ENCODE results near the gene DBR1.
"Not testable (repeated sequence)": the region's sequence is repeated elsewhere in the genome, so short reads cannot be mapped to it uniquely, and the experiment has no call there.

Gene DBR1

DNA sequence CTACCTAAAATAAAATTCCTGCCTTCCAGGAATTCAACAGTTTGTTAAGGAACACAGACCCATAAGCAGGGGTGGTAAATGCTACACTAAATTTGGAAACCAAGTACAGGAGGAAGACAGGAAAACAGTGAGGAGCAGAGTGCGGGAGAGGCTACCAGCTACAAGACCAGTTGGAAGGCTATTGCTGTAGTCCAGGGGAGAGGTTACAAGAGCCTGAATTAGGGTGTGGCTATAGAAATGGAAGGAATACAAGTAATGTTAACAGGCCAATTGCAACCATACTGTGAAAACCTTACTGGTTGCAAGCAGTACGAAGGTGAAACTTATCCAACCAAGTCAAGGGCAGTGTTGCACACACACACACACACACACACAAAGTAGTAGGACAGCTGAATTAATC lies 11.5 kb upstream of the DBR1 start:
- FAIRE-seq, result no peak

DNA sequence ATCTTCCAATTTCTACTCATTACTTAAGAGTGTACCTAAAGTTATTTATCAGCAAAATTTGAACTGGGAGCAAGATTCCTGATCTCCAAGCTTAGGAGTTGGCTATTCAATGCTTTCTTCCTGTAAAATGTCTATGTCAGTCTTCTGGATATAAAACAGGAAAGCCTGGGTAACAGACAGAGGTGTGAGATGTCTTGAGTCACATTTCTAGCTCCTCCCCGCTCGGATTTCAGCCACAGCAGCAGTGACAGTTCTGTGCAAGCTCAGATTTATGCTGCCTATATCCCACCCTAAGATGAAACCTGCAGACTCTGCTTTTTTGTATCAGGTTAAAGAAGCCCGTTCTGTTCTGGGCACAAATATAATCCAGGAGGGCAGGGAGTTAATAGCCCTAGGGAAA lies 10.3 kb upstream of the DBR1 start:
- FAIRE-seq, result no peak

DNA sequence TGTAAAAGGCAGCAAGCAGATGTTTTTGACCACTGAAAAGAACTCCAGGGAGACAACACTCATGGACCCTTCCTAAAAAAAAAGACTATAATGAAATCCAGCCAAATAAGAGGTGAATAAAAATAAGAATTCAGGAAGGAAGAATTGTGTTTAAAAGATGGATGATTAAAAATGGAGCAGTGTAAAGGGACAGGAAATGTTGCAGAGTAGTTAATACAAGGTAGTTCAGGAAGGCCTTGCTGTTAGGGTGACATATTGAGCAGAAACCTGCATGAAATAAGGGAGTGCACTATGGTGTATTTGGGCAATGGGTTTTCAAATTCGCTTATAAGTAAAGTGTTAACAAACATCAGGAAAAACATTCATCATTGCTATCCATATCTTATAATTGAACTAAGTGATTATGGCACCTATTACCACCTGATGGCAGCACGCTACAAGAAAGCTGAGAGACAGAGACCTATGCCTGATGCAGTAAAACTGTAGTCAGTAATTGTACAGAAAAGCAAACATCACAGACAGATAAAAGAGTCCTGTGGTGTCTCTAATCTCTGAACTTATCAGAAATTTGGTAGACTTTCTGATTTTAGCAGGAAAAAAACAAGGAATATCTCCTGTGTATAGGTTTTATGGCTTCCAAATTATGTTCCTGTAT lies 5.8 kb upstream of the DBR1 start:
- FAIRE-seq, result no peak

DNA sequence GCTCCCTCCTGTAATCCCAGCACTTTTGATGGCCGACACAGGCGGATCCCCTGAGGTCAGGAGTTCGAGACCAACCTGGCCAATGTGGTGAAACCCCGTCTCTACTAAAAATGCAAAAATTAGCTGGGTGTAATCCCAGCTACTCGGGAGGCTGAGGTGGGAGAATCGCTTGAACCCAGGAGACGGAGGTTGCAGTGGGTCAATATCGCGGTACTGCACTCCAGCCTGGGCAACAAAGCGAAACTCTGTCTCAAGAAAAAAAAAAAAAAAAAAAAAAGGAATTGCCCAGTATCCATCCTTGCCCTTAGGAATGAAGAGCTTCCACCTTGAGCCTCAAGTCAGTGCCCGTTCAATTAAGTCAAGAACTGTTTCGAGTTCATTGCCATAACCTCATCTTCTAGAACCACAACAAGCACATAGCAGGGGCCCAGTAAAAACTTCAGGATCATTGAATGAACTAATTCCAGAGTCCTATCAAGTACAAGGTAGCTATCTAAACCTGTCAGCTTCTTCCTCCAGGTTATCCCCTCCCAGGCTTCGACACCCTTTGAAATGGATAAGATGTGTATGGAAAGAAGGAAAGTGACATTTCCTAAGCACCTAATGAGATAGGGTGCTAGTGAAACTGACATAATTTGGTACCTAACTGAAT lies 826 bp downstream of the DBR1 start:
- FAIRE-seq, result no peak

DNA sequence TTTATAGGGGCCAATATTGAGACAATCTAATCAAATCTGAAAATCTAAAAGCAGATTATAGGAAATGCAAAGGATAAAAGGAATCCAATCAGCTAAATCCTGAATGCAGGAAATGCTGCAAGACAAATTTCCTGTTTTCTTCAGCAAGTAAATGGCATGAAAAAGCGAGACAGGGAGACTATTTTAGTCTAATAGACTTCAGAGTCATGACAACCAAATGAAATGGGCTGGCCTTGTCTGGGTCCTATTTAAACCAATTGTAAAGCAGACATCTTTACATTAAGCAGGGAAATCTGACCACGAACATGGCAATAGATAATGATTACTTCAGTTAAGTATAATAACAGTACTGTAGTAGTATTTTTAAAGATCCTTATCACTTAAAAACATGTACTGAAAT lies 2.1 kb downstream of the DBR1 start:
- FAIRE-seq, result no peak

DNA sequence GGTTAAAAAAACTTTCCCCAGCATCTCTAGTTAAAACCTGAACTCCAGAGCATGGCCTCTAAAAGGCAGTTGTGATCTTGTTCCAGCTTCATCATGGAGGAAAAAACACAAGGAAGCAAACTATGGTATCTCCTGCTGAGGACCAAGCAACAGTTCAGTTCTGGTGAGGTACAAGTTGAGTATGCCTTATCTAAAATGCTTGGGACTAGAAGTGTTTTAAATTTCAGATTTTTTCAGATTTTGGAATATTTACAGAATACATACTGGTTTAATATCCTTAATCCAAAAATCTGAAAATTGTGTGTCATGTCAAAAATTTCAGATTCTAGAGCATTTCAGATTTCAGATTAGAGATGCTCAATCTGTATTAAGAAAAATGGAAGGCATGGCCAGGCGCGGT lies 9.7 kb downstream of the DBR1 start:
- no peak for FAIRE-seq

DNA sequence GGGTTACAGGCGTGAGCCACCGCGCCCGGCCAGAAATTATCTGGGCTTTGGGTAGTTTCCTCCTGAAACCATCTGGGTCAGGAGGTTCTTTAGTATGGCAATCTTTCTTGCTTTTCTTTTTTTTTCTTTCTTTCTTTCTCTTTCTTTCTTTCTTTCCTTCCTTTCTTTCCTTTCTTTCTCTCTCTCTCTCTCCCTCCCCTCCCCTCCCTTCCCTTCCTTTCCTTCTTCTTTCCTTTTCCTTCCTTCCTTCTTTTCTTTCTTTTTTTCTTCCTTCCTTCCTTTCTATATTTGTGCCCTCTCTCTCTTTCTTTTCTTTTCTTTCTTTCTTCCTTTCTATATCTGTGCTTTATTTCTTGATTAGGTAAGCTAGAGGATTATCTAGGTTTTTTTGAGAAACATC lies 17.0 kb downstream of the DBR1 start:
- no peak for FAIRE-seq

DNA sequence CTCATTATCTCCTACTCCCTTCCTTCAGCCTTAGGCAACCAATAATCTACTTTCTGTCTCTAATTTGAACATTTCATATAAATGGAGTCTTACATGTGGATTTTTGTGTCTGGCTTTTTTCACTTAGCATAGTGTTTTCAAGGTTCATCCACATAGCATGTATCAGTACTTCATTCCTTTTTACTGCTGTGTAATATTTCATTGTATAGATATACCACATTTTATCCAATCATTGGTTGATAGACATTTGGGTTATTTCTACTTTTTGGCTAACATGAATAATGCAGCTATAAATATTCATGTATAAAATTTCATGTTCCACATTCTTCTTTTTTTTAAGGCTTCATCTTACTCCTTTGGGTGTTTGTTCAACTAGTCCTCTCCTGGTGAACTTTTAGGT lies 20.2 kb downstream of the DBR1 start:
- FAIRE-seq, result no peak

DNA sequence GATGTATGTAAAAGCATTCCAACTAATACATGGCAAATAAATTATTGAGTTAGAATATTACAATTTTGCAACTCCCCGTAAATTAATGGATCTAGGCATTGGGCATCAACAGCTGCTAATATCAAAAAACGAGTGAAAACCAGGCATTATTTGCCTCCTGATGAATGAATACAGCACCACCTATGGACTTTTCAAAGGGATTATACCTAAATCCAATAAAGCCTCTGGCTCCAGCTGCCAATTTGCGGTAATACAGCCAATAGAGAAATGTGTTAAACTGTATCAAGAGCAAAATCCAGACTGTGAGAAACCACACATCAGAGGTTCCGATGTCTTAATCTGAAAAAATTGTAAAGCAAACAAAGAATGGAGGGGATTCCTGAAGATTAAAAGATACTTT lies 26.2 kb downstream of the DBR1 start:
- FAIRE-seq, result no peak

DNA sequence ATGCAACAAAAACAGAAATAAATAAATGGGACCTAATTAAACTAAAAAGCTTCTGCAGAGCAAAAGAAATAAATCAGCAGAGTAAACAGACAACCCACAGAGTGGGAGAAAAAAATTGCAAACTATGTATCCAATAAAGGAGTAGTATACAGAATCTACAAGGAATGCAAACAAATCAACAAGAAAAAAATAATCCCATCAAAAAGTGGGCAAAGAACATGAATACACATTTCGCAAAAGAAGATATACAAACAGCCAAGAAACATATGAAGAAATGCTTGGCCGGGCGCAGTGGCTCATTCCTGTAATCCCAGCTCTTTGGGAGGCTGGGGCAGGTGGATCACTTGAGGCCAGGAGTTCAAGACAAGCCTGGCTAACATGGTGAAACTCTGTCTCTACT lies 32.5 kb downstream of the DBR1 start:
- FAIRE-seq, result not testable (repeated sequence)

DNA sequence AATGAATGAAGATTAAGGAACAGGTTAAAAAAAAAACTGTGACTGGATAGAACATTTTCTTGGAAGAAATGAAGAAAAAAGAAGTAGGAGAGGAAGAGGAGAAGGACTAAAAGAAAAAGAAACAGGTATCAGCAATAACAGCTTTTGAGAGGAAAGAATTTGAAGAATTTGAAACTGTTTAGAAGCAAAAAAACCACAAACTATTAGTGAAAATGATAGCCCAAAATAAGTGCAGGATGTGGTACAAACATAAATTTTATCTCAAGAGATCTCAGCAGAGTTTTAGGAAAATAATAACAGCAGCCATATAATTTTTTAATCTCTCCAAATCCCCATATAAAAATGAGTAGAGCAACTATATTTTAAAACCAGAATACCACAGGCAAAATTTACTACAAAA lies 33.8 kb downstream of the DBR1 start:
- no peak for FAIRE-seq

DNA sequence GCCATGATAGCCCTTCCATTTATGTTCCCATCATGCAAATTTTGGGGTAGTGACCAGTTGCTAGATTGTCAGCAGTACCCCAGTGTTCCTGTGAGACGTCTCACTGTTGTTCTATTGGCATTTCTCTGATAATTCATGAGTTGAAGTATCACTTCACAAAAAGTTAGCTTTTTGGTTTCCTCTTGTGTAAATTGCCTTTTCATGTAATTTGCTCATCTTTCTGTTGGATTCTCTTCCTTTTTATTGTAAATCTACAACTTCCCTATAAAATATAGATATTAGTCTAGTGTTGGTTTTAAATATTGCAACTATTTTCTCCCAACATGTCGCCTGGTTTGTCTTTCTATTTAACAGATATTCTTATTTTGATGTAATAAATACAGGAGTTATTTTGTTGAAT lies 35.0 kb downstream of the DBR1 start:
- no peak for FAIRE-seq

DNA sequence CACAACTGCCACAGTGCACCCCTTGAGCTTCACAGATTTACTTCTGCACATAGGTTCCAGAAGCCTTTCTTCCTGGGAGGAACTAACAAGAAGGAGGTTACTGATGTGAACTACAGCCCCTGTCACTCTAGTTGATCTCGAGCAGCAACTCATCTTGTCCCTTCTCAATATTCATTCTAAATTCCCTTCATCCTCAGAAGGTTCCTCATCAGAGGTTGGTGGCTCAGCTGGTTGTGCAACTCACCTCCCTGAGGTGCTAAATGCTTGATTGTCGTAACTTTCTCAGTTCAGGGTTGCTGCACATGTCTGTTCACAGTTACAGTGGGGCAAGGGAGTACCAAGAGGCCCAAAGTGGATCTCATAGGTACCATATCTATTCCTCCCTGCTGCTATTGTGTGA lies 36.9 kb downstream of the DBR1 start:
- no peak for FAIRE-seq

DNA sequence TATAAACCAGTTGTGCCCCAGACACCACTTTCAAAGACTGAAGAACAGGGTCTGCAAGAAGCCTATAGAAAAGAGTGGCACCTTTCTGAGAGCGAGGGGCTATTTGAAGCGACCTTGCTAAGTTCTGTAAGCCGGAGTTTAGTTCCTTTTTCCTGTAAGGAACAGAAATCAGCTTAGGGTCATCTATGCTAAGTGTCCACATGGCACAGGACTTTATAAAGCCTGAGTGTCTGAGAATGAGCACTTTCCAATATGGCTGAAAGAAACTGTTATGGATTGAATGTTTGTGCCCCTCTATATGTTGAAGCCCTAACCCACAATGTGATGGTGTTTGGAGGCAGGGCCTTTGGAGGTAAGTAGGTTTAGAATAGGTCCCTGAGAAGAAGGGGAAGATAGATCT lies 38.5 kb downstream of the DBR1 start:
- FAIRE-seq, result no peak

DNA sequence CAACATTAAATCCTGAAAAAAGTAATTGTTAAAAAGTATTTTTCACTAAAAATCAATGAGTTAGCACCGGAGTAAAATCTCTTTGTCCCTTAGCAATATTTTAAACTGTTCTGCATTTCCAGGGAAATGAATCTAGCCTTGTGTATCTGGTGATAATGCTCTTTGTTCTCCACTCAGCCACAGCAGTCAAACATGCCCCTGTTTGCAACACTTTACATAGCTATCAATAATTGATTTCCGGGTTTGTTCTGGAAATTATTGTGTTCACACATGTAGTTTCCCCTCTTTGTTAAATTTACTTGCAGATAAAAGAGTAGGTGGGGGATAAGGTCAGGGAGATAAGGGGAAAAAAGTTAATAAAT lies 38.9 kb downstream of the DBR1 start:
- no peak for FAIRE-seq

DNA sequence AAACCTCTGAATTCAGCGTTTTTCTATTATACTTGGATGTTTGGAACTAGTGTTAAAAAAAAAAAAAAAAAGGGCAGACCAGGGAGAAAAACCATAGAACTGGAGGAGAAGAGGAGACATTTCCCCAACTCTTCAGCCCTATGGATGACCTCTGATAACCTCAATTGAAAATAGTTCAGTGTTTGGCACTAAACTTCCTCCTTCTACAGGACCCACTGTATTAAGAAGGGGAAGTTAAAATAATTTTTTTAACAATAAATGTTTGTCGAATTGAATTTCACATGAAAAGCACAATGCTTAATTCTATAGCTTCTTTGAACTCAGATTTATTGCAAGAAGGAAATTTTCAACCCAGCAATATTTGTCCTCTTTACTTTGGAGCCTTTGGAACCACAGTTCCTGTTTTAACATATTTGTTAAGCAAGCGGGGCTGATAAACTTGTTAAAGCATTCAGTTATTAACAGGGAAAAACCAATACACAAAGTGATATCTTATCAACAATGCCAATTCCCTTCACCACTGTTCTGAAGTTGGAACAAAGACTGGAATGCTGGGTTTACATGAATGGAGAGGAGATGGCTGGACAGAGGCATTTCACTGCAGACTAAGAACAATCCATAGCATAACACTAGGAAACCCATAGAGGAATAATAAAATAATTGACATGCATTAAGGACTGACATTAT lies 39.4 kb downstream of the DBR1 start:
- FAIRE-seq, result no peak

DNA sequence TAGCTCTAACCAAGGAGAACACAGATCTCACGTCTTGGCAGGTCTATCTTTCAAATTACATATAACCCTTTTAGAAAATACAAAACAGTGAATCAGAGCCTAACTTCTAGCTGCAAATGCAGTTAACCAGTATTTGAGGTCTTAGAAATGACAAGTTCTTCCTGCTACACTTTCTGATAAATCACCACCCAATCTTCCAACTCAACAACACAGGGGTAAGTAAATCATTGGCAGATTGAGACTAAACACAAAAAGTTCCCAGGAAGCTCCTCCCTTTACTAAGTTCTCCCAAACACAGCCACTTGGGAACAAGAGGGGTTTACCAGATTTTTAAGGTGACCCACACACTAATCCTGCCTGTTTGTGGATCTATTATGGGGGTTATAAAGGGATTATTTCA lies 42.5 kb downstream of the DBR1 start, which contains the start of gene A4GNT:
TSS of gene A4GNT (minus strand) at position 152 of the 400 bp plus-strand sequence. CDS start 1,134 bp downstream, outside the sequence.
- no peak for FAIRE-seq

DNA sequence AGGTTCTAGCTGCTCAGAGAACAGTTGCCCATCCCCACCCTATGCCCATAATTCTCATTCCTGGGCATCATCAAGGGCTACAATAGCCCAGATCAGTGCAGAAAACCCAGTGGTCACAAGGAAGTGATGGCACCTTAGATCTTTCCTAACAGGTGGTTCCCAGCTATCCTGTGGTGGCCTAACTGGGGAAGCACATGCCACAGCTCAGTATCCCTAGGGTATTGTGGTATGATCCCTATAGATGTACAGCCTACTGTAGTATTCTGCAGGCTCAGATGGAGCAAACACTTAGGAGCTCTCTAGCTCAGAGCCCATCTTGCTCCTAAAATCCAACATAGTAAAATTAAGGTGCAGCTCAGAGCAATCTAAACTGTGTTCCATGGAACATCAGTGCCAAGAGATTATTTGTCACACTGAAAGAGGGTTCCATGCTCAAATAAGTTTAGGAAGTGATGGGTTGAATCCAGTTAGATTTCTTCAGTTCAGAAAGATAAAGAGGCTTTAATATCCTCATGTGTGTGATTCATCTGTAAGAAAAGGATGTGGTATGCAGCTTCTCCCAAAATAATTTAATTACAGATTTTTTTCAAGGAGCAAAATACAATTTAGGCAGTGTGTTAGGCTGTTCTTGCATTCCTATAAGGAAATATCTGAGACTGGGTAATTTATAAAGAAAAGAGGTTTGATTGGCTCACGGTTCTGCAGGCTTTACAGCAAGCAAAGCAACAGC lies 46.9 kb downstream of the DBR1 start:
- no peak for FAIRE-seq

DNA sequence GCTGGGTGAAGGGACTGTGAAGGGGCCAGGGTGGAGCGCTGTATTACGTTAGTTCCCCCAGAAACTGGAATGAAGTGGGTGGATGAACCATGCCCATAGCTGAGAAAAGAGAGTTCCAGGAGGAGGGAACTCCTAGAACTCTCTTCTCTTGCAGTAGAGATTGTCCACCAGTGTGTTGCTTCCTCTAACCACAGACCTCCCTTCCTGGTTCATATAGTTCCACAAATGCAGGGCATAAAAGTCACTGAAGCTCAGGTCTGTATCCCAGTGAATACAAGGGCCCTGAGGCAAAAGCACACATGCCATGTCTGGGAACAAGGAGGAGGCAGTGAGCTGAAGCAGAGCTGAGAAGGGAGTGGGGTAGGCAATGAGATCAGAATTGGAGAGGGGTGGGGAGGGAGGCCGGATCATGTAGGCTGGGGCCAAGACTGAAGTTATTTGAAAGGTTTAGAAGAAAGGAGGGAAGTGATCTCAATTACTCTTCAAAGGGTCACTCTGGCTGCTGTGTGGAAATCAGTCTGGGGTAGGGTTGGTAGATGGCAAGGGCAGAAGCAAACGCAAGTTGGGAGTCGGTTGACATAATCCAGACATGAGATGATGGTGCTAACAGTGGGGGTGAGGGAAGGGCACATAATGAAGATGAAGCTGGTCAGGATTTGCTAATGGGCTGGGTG lies 49.0 kb downstream of the DBR1 start:
- FAIRE-seq, result no peak

DNA sequence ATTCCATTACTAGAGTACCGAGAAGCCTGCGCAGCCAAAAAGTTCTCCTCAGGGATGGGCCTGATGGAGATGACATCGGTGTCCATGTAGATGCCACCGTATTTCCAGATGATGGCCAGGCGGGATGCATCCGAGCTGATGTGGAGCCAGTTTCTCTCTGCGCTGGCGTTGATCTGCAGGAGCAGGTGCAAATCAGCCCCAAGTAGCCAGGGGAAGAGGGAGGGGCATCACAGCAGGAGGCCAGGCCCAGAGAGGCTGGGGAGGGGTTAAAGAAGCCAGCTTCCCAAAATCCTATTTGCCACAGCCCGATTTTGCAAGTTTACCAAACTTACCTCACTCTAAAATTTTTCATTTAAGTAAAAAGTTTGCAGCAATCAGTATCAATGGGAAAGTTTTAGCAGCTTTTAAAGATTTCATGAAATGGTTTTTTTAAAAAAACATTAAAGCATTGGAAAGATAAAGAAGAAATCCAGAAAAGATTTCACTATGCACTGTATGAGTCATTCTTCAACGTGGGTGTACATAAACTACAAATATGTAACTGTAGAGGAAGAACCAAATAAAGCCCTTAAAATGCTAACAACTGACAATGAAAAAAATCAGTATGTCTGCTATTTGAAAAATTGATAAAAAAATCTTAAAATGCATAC lies 49.9 kb downstream of the DBR1 start:
- no peak for FAIRE-seq

DNA sequence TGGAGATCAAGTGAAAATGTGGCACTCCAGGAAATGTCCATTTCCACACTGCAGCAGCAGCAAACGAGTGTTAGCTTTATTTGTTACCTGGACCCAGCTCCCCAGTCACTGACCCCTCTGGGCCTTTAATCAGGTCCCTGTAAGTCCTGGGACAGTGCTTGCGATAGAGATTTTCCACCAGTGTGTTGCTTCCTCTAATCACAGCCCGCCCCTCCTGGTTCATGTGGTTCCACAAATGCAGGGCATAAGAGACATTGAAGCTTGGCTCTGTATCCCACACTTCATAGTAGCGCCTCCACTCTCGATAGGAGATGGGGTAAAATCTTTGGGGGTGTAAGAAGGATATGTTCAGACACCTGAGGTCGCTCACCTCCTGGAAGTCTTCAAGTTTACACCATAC lies 50.5 kb downstream of the DBR1 start:
- no peak for FAIRE-seq

DNA sequence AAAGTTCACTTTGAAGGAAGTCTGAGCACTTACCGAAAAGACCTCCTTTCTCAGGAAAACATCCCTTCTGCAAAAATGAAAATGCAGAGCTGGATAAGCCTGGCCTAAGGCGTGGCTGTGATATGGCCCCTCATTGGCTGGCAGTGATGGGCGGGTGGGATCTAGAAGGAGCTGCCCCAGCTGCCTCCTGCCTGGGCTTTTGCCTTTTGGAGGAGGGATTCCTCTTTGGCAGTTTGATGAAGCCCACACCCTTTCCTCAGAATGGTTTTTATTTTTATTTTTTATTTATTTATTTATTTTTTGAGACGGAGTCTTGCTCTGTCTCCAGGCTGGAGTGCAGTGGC lies 55.3 kb downstream of the DBR1 start:
- no peak for FAIRE-seq
